Measurements from ENCODE around the gene ZDHHC11. TPM values are rescaled to one million over a fixed set of nuclear protein-coding genes. Genes with fewer than 3 reads are reported as not detected.

ZDHHC11 gene
- polyA plus RNA-seq, 1 donor (not counting 4 experiments of a cell fraction or from before 2014, with no cell fraction given): 0.33 TPM

DNA sequence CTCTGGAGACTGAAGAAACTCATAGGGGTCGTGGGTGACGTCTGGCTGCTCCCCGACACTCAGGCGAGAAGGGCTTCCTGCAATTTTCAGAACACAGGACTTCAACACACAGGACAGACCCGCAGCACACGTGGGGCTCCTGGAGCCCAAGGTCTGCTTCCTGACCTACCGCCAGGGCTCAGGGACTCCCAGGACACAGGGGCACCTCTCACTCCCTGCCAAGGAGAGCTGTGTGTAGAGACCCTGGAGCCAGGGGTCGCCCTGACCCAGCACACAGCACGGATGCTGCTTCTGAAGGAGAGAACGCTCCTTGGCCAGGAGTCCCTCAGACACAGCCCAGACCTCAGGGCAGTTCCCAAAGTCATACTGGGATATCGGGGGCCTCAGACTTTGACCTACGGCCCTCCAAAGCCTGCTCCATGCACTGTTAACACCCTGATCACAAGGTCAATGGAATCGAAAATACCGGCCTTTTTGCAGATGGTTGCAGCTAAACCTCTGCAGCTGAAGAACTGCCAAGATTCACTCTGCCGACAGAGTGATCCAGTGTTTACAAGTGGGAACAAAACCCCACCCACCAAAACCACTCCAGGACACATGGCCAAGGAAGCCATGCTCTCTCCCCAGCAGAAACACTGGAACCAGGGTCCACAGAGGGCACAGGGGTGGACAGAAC is 13.8 kb upstream of the ZDHHC11 start:
- Histone ChIP-seq H3K4me2 (ENCODE audit: control insufficient read depth, extremely low read depth, insufficient read depth, low read depth, low read length) (no peak overlapping the region), H3K4me1 (ENCODE audit: control insufficient read depth, extremely low read depth, insufficient read depth, low read length) (peaks cover 7% of the 10 kb centered on the region), H3K27ac (ENCODE audit: control insufficient read depth, insufficient read depth, low read length) (no peak overlapping the region), H3K9me3 (ENCODE audit: control insufficient read depth, low read depth, low read length) (no peaks in the 10 kb centered on the region), H3K4me3 (ENCODE audit: control insufficient read depth in 2 of 3, extremely low read depth in 1 of 3, insufficient read depth in 2 of 3, low read depth in 1 of 3, low read length in 3 of 3) (no peak overlapping the region), H2AFZ (ENCODE audit: control insufficient read depth, low read length) (no peak overlapping the region), H3K27me3 (ENCODE audit: control insufficient read depth, extremely low read depth, insufficient read depth, low read length) (no peaks in the 10 kb centered on the region), H3K9ac (ENCODE audit: control insufficient read depth, extremely low read depth, insufficient read depth, low read length) (no peak overlapping the region), H3K79me2 (ENCODE audit: control insufficient read depth, insufficient read depth, low read length) (no peaks in the 10 kb centered on the region), H3K9me1 (ENCODE audit: control insufficient read depth, extremely low read depth, insufficient read depth, low read length) (no peaks in the 10 kb centered on the region), H3K36me3 (ENCODE audit: control insufficient read depth in 2 of 2, extremely low read depth in 1 of 2, insufficient read depth in 2 of 2, low read length in 2 of 2) (peaks cover 24 to 37% of the 10 kb centered on the region in 2 experiments), H4K20me1 (ENCODE audit: control insufficient read depth, extremely low read depth, insufficient read depth, low read length) (peaks cover 5% of the 10 kb centered on the region)
- TF ChIP-seq EZH2 (IDR thresholded peaks at IDR 0.05; ENCODE audit: low read length): no peak
- TF ChIP-seq, protein P1, sequence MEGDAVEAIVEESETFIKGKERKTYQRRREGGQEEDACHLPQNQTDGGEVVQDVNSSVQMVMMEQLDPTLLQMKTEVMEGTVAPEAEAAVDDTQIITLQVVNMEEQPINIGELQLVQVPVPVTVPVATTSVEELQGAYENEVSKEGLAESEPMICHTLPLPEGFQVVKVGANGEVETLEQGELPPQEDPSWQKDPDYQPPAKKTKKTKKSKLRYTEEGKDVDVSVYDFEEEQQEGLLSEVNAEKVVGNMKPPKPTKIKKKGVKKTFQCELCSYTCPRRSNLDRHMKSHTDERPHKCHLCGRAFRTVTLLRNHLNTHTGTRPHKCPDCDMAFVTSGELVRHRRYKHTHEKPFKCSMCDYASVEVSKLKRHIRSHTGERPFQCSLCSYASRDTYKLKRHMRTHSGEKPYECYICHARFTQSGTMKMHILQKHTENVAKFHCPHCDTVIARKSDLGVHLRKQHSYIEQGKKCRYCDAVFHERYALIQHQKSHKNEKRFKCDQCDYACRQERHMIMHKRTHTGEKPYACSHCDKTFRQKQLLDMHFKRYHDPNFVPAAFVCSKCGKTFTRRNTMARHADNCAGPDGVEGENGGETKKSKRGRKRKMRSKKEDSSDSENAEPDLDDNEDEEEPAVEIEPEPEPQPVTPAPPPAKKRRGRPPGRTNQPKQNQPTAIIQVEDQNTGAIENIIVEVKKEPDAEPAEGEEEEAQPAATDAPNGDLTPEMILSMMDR (optimal IDR thresholded peaks at IDR 0.05 in 1 of 3, IDR thresholded peaks at IDR 0.05 in 1 of 3, conservative IDR thresholded peaks at IDR 0.05 in 1 of 3; ENCODE audit: extremely low read depth in 1 of 3, insufficient read depth in 2 of 3, low read length in 3 of 3): no peak
- FAIRE-seq: no peak
- dilution Hi-C loops (cut with MboI; ENCODE audit: extremely low pct_ligation_motif_present, low sequenced_read_pairs): no loop called here
- no peak for DNase-seq (ENCODE audit: low read depth, low spot score)

DNA sequence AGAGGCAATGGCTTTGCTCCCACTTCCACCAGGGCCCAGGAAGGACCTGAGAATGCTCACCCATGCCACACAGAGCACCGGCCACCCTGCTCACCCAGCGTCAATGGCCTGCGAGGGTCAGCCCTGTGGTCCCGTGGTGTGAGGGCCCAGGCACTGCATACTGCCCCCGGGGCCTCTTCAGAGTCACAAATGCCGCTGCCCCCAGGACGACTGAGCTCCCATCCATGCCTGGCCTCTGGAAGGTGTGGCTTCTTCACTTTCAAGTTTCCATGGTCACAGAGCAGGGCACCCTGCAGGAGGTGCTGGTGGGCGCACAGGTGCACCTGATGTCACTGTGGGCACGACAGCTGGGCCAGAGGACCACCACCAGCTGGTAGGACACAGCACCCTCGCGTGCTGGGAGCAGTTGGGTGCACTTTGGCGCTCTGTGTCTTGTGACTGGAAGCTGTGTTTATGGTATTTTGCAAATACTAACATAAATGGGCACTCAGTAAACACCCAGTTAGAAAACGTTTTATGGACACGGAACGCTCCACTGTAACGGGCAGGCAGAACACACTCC is 12.5 kb upstream of the ZDHHC11 start:
- DNase-seq (ENCODE audit: low read depth, low spot score) (no peak), FAIRE-seq (no peak)
- no peak for TF ChIP-seq EZH2 (IDR thresholded peaks at IDR 0.05; ENCODE audit: low read length)
- TF ChIP-seq, protein P1 (optimal IDR thresholded peaks at IDR 0.05 in 1 of 3, IDR thresholded peaks at IDR 0.05 in 1 of 3, conservative IDR thresholded peaks at IDR 0.05 in 1 of 3; ENCODE audit: extremely low read depth in 1 of 3, insufficient read depth in 2 of 3, low read length in 3 of 3): no peak
- no peaks in the 10 kb centered on the region for H3K27me3 ChIP-seq (ENCODE audit: control insufficient read depth, extremely low read depth, insufficient read depth, low read length)
- no peaks in the 10 kb centered on the region for H3K9me1 ChIP-seq (ENCODE audit: control insufficient read depth, extremely low read depth, insufficient read depth, low read length)
- no peak overlapping the region for H3K27ac ChIP-seq (ENCODE audit: control insufficient read depth, insufficient read depth, low read length)
- H3K4me1 ChIP-seq (ENCODE audit: control insufficient read depth, extremely low read depth, insufficient read depth, low read length): peaks cover 7% of the 10 kb centered on the region
- peaks cover 19 to 29% of the 10 kb centered on the region in 2 experiments for H3K36me3 ChIP-seq (ENCODE audit: control insufficient read depth in 2 of 2, extremely low read depth in 1 of 2, insufficient read depth in 2 of 2, low read length in 2 of 2)
- H3K4me2 ChIP-seq (ENCODE audit: control insufficient read depth, extremely low read depth, insufficient read depth, low read depth, low read length): no peak overlapping the region
- dilution Hi-C loops (cut with MboI; ENCODE audit: extremely low pct_ligation_motif_present, low sequenced_read_pairs): no loop called here
- H4K20me1 ChIP-seq (ENCODE audit: control insufficient read depth, extremely low read depth, insufficient read depth, low read length): peaks cover 5% of the 10 kb centered on the region
- no peaks in the 10 kb centered on the region for H3K79me2 ChIP-seq (ENCODE audit: control insufficient read depth, insufficient read depth, low read length)
- H3K9ac ChIP-seq (ENCODE audit: control insufficient read depth, extremely low read depth, insufficient read depth, low read length): no peak overlapping the region
- no peak overlapping the region for H3K4me3 ChIP-seq (ENCODE audit: control insufficient read depth in 2 of 3, extremely low read depth in 1 of 3, insufficient read depth in 2 of 3, low read depth in 1 of 3, low read length in 3 of 3)
- no peak overlapping the region for H2AFZ ChIP-seq (ENCODE audit: control insufficient read depth, low read length)
- no peaks in the 10 kb centered on the region for H3K9me3 ChIP-seq (ENCODE audit: control insufficient read depth, low read depth, low read length)

All from keratinocyte (primary cell).